GM13977 (cell line): ENCODE data around the gene BRD2.
"Not testable (repeated sequence)": the region's sequence is repeated elsewhere in the genome, so short reads cannot be mapped to it uniquely, and the experiment has no call there.

ENCODE experiments used
- DNase-seq: peaks from one replicate; pipeline ENCODE4 v3.0.0; 2012; ENCODE audit warnings: low spot score
- CTCF ChIP-seq: IDR thresholded peaks from 2 replicates; pipeline ENCODE4 v1.5.1; 2012; ENCODE audit warnings: mild to moderate bottlenecking, control low read depth; ENCODE audit not compliant: insufficient read depth; ENCODE audit errors: extremely low read depth, missing control alignments
- in situ Hi-C: fragments of 300-500 bp; cut with MboI; formaldehyde crosslinking; loops from one replicate; pipeline ENCODE4 v1.12.0; 2022; ENCODE audit warnings: low sequenced_read_pairs, low pct_unique_long_range_greater_than_20kb, mixed read lengths, inconsistent platforms; ENCODE audit not compliant: unreplicated experiment

The BRD2 gene

GRCh38 chr6:32935551-32936238 lies 32.7 kb upstream of the BRD2 start:
- DNase-seq, result no peak
- TF ChIP-seq CTCF, result no peak
- in situ Hi-C loops, result no loop called here

- in situ Hi-C loops, result no loop called here
- TF ChIP-seq CTCF, result no peak
- DNase-seq, result no peak
These were observed 31.9 kb upstream of the BRD2 start for GRCh38 chr6:32936239-32937152.

GRCh38 chr6:32937230-32937633 lies 31.2 kb upstream of the BRD2 start:
- in situ Hi-C loops, result no loop called here
- no peak for DNase-seq
- no peak for TF ChIP-seq CTCF

GRCh38 chr6:32938494-32938893 lies 29.9 kb upstream of the BRD2 start:
- no peak for DNase-seq
- no peak for TF ChIP-seq CTCF
- in situ Hi-C loops, result no loop called here

- in situ Hi-C loops, result no loop called here
- DNase-seq, result peak; percentile 83
- no peak for TF ChIP-seq CTCF
These were observed 27.7 kb upstream of the BRD2 start, which contains the start of gene HLA-DMB for GRCh38 chr6:32940656-32941213. TSS of gene HLA-DMB (minus strand) at chr6:32941028. CDS start at chr6:32940807, 221 bp downstream.

GRCh38 chr6:32941214-32941768 lies 27.1 kb upstream of the BRD2 start:
- DNase-seq, result peak; percentile 53
- in situ Hi-C loops, result no loop called here
- no peak for TF ChIP-seq CTCF

GRCh38 chr6:32942555-32943123 lies 25.8 kb upstream of the BRD2 start:
- in situ Hi-C loops, DNase-seq: not testable (repeated sequence)
